GM10266 (cell line): ENCODE data around the gene TRERF1.

Source experiments
- DNase-seq: peaks from one replicate; pipeline ENCODE4 v3.0.0; 2012; ENCODE audit errors: extremely low spot score
- CTCF ChIP-seq: IDR thresholded peaks from 2 replicates; pipeline ENCODE4 v1.5.1; 2012; ENCODE audit warnings: mild to moderate bottlenecking, low read depth; ENCODE audit not compliant: control insufficient read depth, insufficient read depth; ENCODE audit errors: missing control alignments

The TRERF1 gene

GRCh38 chr6:42429836-42430235 is 21.9 kb downstream of the TRERF1 start:
- TF ChIP-seq CTCF = no peak
- DNase-seq = no peak

- TF ChIP-seq CTCF = no peak
- DNase-seq = no peak
Observed at GRCh38 chr6:42429042-42429585, 22.6 kb downstream of the TRERF1 start.

DNA sequence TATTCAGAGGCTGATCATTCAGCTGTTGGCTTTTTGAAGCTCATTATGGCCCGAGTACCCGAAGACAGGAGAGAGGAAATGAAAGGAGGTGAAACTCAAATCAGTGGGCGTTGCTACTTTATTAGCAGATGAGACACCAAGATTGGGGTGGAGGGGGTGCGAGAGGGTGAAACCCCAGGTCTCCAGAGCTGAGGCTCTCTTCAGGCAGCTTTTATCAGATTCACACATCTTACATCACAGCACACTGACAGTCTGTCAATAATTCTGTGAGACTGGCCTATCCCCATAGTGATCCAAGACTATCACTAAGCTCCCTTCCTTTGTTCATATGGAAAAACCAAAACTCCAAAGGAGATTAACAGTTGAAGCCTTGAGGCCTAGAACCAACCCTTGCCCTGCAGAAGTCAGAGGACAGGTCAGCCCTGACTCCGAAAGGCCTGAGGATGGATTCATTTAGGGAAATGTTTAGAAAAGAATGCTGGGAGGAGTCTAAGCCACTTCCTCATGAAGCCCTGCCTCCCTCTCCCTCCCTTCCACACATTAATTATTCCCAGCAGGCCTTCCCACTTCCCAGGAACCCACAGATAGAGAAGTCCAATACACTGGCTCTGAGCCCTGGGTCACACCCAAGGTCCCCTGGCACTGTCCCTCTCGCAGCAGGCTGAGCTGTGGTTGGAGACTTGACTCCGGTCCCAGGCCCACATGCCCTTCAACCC is 23.2 kb downstream of the TRERF1 start:
- peak; percentile 65 for DNase-seq

GRCh38 chr6:42427871-42428270 is 23.9 kb downstream of the TRERF1 start:
- DNase-seq = no peak
- TF ChIP-seq CTCF = no peak

More for the DNA sequence above, 23.2 kb downstream of the TRERF1 start:
- no peak for TF ChIP-seq CTCF

DNA sequence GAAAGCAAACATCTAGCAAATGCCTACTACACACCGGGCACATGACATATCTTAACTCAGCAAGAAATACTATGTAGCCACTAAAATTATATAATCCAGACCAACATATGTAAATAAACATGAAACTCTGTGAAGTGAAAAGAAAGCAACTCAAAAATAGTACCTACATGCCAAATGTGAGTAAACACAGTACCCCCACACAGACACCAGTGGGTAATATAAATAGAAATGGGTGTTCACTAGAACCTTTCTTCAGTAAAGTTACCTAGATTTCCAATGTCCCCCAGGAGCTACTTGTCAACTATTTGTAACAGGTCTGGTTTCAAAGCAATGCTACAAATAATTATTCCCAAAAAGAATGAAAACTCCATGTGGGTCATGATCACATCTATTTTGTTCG is 25.5 kb downstream of the TRERF1 start:
- no peak for DNase-seq
- no peak for TF ChIP-seq CTCF

GRCh38 chr6:42424906-42425474 is 26.7 kb downstream of the TRERF1 start:
- DNase-seq = no peak

More at GRCh38 chr6:42424906-42425474, 26.7 kb downstream of the TRERF1 start:
- no peak for TF ChIP-seq CTCF
